Measurements from ENCODE around the gene FGD2. TPM values are rescaled to one million over a fixed set of nuclear protein-coding genes. Genes with fewer than 3 reads are reported as not detected.

FGD2 gene
- polyA plus RNA-seq, 1 donor from 2014 or later = not detected

DNA sequence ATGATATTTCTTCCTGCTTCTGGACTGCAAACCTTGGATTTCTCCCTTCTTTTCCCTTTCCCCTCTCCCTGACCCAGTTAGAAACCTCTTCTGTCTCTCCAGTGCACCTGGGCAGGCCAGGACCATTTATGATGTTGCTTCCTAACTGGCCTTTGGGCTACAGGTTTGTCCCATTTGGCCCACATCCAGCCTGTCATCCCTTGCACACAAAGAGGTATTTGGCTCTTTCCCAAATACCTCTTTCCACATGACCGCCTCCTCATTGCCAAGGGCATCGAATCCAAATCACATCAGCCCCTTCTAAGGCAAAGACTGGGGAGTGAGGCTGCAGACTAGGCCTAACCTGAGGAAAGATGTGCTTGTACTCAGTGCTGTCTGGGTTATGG is 13.6 kb downstream of the FGD2 start:
- Histone ChIP-seq H3K9me2 (ENCODE audit: insufficient read depth, low read length) (no peaks in the 10 kb centered on the region), H3K79me2 (replicated peaks; ENCODE audit: insufficient read depth, low read length) (no peaks in the 10 kb centered on the region), H3K9me3 (ENCODE audit: low read length) (no peaks in the 10 kb centered on the region), H2AFZ (ENCODE audit: low read depth, low read length) (no peak overlapping the region), H3K27me3 (ENCODE audit: insufficient read depth, low read depth, low read length) (no peaks in the 10 kb centered on the region), H3K4me2 (ENCODE audit: low read length) (no peak overlapping the region), H3K4me3 (ENCODE audit: low read length) (no peak overlapping the region), H3F3A (ENCODE audit: insufficient read depth, low read length, poor library complexity, severe bottlenecking) (no peaks in the 10 kb centered on the region), H3K36me3 (ENCODE audit: insufficient read depth, low read length) (no peaks in the 10 kb centered on the region), H3K9ac (ENCODE audit: low read length) (no peak overlapping the region), H4K20me1 (ENCODE audit: insufficient read depth) (no peaks in the 10 kb centered on the region), H3K27ac (ENCODE audit: low read length) (no peak overlapping the region)
- TF ChIP-seq TAF1 (IDR thresholded peaks at IDR 0.05; ENCODE audit: low read depth) = no peak
- TF ChIP-seq, protein P1, sequence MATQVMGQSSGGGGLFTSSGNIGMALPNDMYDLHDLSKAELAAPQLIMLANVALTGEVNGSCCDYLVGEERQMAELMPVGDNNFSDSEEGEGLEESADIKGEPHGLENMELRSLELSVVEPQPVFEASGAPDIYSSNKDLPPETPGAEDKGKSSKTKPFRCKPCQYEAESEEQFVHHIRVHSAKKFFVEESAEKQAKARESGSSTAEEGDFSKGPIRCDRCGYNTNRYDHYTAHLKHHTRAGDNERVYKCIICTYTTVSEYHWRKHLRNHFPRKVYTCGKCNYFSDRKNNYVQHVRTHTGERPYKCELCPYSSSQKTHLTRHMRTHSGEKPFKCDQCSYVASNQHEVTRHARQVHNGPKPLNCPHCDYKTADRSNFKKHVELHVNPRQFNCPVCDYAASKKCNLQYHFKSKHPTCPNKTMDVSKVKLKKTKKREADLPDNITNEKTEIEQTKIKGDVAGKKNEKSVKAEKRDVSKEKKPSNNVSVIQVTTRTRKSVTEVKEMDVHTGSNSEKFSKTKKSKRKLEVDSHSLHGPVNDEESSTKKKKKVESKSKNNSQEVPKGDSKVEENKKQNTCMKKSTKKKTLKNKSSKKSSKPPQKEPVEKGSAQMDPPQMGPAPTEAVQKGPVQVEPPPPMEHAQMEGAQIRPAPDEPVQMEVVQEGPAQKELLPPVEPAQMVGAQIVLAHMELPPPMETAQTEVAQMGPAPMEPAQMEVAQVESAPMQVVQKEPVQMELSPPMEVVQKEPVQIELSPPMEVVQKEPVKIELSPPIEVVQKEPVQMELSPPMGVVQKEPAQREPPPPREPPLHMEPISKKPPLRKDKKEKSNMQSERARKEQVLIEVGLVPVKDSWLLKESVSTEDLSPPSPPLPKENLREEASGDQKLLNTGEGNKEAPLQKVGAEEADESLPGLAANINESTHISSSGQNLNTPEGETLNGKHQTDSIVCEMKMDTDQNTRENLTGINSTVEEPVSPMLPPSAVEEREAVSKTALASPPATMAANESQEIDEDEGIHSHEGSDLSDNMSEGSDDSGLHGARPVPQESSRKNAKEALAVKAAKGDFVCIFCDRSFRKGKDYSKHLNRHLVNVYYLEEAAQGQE (IDR thresholded peaks at IDR 0.05; ENCODE audit: borderline replicate concordance) = no peak
- TF ChIP-seq RAD21 (conservative IDR thresholded peaks at IDR 0.05) = no peak
- no peak for TF ChIP-seq EP300 (conservative IDR thresholded peaks at IDR 0.05; ENCODE audit: poor library complexity, severe bottlenecking)
- TF ChIP-seq, protein P2, sequence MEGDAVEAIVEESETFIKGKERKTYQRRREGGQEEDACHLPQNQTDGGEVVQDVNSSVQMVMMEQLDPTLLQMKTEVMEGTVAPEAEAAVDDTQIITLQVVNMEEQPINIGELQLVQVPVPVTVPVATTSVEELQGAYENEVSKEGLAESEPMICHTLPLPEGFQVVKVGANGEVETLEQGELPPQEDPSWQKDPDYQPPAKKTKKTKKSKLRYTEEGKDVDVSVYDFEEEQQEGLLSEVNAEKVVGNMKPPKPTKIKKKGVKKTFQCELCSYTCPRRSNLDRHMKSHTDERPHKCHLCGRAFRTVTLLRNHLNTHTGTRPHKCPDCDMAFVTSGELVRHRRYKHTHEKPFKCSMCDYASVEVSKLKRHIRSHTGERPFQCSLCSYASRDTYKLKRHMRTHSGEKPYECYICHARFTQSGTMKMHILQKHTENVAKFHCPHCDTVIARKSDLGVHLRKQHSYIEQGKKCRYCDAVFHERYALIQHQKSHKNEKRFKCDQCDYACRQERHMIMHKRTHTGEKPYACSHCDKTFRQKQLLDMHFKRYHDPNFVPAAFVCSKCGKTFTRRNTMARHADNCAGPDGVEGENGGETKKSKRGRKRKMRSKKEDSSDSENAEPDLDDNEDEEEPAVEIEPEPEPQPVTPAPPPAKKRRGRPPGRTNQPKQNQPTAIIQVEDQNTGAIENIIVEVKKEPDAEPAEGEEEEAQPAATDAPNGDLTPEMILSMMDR (IDR thresholded peaks at IDR 0.05; ENCODE audit: poor library complexity, severe bottlenecking) = no peak
- TF ChIP-seq MXI1 (conservative IDR thresholded peaks at IDR 0.05; ENCODE audit: poor library complexity, severe bottlenecking) = no peak
- TF ChIP-seq POLR2AphosphoS5 (IDR thresholded peaks at IDR 0.05) = no peak
- TF ChIP-seq SMC3 (conservative IDR thresholded peaks at IDR 0.05; ENCODE audit: poor library complexity) = no peak
- TF ChIP-seq EZH2 (IDR thresholded peaks at IDR 0.05; ENCODE audit: borderline replicate concordance, insufficient read depth, low read length, poor library complexity, severe bottlenecking) = no peak

DNA sequence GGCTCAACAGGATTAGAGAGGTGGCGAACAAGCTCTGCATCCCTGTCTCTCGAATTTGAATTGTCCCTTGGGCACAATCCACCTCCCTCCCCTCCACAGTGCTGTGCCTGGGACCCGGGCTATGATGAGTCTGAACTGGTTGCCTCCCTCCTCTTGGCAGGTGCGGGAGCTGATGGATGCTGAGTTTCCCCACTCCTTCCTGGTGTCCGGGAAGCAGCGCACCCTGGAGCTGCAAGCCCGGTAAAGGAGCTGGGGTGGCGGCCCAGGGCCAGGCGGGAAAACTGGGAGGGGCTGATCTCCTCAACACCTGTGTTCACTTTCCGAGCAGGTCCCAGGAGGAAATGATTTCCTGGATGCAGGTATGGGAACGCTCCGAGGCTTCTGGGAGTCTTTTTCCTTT is 14.9 kb downstream of the FGD2 start:
- Histone ChIP-seq H3K36me3 (ENCODE audit: insufficient read depth, low read length) (no peaks in the 10 kb centered on the region), H2AFZ (ENCODE audit: low read depth, low read length) (no peak overlapping the region), H3K9me3 (ENCODE audit: low read length) (no peaks in the 10 kb centered on the region), H3K9me2 (ENCODE audit: insufficient read depth, low read length) (no peaks in the 10 kb centered on the region), H4K20me1 (ENCODE audit: insufficient read depth) (no peaks in the 10 kb centered on the region), H3K9ac (ENCODE audit: low read length) (no peak overlapping the region), H3K27me3 (ENCODE audit: insufficient read depth, low read depth, low read length) (no peaks in the 10 kb centered on the region), H3K27ac (ENCODE audit: low read length) (no peak overlapping the region), H3K4me2 (ENCODE audit: low read length) (no peak overlapping the region), H3K4me3 (ENCODE audit: low read length) (no peak overlapping the region), H3F3A (ENCODE audit: insufficient read depth, low read length, poor library complexity, severe bottlenecking) (no peaks in the 10 kb centered on the region), H3K79me2 (replicated peaks; ENCODE audit: insufficient read depth, low read length) (no peaks in the 10 kb centered on the region)
- TF ChIP-seq MXI1 (conservative IDR thresholded peaks at IDR 0.05; ENCODE audit: poor library complexity, severe bottlenecking) = no peak
- TF ChIP-seq, protein P2 (IDR thresholded peaks at IDR 0.05; ENCODE audit: poor library complexity, severe bottlenecking) = no peak
- TF ChIP-seq, protein P1 (IDR thresholded peaks at IDR 0.05; ENCODE audit: borderline replicate concordance) = no peak
- TF ChIP-seq POLR2AphosphoS5 (IDR thresholded peaks at IDR 0.05) = no peak
- TF ChIP-seq SMC3 (conservative IDR thresholded peaks at IDR 0.05; ENCODE audit: poor library complexity) = no peak
- no peak for TF ChIP-seq RAD21 (conservative IDR thresholded peaks at IDR 0.05)
- no peak for TF ChIP-seq TAF1 (IDR thresholded peaks at IDR 0.05; ENCODE audit: low read depth)
- TF ChIP-seq EZH2 (IDR thresholded peaks at IDR 0.05; ENCODE audit: borderline replicate concordance, insufficient read depth, low read length, poor library complexity, severe bottlenecking) = no peak
- TF ChIP-seq EP300 (conservative IDR thresholded peaks at IDR 0.05; ENCODE audit: poor library complexity, severe bottlenecking) = no peak

Measured in neural cell (in vitro differentiated cells).